HG03045 (cell line): ENCODE results near the gene RFC2.
A peak's percentile ranks its signal among the peaks of the same experiment; 100 is the strongest.

Experiments used
- ATAC-seq: cut with Tn5 transposase; IDR thresholded peaks from one replicate; pipeline ENCODE4 v1.9.1; 2021; ENCODE audit warnings: mild to moderate bottlenecking, moderate library complexity; ENCODE audit not compliant: unreplicated experiment

The RFC2 gene

DNA sequence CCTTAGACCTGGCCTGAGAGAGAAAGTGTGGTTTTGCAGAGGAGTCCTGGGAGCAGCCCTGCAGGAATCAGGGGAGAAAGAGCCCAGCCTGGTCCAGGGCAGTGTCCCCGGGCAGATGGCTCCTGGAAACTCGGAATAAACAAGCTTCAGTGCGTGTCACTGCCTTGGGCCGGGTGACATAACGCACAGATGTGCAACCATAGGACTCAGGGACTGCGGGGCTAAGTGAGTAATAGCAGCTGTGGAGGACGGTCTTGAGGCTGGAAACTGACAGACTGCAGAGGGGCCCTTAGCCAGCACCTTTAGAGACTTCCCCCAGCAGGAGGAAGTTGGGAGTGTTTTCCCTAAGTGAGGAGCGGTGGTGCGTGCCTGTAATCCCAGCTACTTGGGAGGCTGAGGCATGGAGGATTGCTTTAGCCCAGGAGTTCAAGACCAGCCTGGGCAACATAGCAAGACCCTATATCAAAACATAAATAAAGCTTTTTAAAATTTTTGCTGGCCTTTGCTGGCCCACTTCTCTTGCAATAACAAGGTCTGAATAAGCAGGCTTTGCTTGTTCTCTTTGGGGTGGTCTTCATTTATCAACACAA lies 29.8 kb upstream of the RFC2 start:
- ATAC-seq: no peak

- no peak for ATAC-seq
These were observed 28.7 kb upstream of the RFC2 start for GRCh38 chr7:74282748-74283459.

GRCh38 chr7:74280985-74281384 lies 26.8 kb upstream of the RFC2 start:
- ATAC-seq: no peak

DNA sequence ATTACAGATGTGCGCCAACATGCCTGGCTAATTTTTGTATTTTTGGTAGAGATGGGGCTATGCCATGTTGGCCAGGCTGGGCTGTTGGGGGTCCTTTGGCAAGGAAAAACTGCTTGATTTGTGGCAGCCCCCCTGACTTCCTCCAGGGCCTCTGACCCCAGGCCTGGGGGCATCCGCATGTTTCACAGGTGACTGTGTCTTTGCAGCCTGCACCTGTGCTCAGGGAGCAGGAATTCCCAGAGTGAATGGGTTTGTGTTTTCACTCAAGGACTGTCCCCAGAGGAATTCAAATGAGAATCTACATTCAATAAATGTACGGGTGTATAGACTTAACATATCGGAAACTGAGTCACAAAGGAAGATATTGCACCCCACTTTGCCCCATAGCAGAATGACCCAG lies 23.4 kb upstream of the RFC2 start:
- ATAC-seq: no peak

- no peak for ATAC-seq
These were observed 21.2 kb upstream of the RFC2 start for GRCh38 chr7:74275401-74275881.

DNA sequence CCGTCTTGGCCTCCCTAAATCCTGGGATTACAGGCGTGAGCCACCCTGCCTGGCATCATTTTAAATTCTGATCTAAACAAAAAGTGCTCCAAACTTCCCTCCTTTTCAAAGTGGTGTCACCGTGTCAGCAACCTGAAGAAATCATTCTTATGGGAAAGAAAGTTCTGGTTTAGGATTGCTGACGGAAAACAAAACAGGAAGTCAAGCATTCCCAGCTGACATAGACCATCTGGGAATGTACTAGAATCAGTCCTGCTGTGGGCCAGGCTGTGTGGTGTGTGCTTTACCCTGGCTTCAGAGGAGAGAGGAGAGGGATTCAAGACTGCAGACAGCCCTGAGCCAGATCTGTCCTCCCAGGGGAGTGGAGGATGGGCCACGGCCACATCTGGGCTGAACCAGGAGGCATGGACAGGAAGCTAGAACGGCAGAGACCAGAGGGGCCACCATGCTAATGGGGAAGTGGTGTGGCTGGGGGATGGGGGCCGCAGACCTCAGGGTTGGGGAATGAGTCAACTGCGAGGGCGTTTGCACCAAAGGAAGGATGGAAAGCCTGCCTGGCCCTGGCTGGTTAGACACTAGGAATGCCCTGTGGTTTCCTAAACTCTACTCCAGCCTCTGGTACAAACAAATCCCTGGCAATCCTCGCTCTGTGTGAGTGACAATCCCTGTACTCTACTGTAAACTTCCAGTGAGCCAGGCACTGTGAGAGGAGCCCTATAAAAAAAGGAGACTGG lies 18.3 kb upstream of the RFC2 start:
- peak; percentile 77 for ATAC-seq

DNA sequence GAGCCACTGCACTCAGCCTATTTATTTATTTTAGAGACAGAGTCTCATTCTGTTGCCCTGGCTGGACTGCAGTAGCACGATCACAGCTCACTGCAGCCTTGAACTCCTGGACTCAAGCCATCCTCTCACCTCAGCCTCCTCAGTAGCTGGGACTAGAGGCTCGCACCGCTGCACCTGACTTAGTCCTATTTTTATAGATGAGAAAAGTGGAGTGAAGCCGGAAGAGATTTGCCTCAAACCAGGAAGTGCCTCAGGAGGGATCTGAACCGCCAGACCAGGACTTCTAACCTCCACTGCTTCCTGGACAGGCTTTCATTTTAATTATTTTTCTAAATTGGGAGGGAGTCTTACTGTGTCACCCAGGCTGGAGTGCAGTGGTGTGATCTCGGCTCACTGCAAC lies 17.5 kb upstream of the RFC2 start:
- ATAC-seq: no peak

GRCh38 chr7:74269757-74270277 lies 15.6 kb upstream of the RFC2 start:
- ATAC-seq: no peak

DNA sequence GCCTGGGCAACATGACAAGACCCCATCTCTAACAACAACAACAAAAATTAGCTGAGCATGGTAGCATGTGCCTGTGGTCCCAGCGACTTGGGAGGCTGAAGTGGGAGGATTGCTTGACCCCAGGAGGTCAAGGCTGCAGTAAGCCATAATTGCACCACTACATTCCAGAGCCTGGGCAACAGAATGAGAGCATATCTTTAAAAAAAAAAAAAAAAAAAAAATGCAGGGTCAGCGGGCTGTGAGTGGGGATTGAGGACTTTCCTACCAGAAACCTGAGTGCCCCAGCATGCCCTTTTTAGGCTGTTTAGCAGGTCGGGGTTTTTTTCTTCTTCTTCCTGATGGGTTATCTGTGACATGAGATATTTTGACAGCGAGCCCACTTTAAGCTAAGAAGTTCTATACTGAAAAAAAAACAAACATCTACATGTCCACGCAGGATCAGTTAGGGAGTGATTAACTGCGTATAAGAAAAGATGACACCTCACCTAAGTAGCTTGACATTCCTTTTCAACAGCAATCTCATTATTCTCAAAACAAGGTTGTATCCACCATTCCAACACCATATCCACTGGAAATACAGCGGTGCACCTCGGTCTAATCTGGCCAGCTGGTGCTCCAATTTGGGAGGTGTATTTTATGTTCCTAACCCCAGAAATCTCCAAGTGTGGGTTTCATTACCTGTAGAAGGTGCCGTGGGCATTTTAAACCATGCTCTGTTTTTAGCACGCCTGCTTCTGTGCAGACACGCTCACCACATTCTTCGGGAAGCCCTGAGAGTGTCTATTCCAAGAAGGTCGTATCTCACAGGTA lies 13.8 kb upstream of the RFC2 start:
- no peak for ATAC-seq

GRCh38 chr7:74266191-74266963 lies 12.2 kb upstream of the RFC2 start:
- ATAC-seq: no peak

- no peak for ATAC-seq
These were observed 9.4 kb upstream of the RFC2 start for GRCh38 chr7:74263399-74264120.

DNA sequence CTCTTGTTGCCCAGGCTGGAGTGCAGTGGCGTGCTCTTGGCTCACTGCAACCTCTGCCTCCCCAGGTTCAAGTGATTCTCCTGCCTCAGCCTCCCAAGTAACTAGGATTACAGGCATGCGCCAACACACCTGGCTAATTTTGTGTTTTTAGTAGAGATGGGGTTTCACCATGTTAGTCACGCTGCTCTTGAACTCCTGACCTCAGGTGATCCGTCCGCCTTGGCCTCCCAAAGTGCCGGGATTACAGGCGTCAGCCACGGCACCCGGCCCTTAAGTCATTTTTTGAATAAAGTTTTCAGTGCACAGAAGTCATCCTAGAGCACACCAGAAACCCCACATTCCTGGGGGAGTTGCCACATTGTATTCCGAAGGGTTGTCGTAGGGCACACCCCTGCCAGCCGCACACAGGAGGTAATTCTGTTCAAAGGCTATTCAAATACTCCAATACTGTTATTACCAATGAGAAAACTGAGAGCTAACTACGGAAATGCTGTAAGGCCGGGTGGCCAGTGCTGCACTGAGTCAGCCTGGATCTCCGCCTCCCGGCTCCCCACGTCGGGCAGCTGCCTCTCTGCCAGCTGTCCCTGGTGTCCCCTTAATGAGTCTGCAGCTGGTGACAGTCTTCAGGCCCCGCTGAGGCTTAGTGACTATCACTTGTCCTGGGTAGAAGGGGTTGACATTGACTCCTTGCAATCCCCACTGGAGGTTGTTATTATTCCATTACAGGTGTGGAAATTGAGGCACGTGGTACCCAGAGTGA lies 8.6 kb upstream of the RFC2 start:
- ATAC-seq: no peak

DNA sequence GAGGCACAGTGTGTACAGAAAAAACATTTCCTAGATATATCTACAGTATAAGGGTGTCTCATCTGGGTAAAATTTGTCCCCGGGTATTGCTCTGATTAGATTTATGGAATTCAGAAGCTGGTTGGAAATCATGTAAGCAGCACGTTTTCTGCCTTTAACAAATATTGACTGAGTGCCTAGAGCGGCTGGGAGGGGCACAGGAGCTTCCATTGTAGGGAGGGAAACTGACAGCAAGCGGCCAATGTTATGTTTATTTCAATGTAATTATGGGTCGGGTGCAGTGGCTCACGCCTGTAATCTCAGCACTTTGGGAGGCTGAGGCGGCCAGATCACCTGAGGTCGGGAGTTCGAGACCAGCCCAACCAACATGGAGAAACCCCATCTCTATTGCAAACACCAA lies 4.4 kb upstream of the RFC2 start:
- no peak for ATAC-seq

DNA sequence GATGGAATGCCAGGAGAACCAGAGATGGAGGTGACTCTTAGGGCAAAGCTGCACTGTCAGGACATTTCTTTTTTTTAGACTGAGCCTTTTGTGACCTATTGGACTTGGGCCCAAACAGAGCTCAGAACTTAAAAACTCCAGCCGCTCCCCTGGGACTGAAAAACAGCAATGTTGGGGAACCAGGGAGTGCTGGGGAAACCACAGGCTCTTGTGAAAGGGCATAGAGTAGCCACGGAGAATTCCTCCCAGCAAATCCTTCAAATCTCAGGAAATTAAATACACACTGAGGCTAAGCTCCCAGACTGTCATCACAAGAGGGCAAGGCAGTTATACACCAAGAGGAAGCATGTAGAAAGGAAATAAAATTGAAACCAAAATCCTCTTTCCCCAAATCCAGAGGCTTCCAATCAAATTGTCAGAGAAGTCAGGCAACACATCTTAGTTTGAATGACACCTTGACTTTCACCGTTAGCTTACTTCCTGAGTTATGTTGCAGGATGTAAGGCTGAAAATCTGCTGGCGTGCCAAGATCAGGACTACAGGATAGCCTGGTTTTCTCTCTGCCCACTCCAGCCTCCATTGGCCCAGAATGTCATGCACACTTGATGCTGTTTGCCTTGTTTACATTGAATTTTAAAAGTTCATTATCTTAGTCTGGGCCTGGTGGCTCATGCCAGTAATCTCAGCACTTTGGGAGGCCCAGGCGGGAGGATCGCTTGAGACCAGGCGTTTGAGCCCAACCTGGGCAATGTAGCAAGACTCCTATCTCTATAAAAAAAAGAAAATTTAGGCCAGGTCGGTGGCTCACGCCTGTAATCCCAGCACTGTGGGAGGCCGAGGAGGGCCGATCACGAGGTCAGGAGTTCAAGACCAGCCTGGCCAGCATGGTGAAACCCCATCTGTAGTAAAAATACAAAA lies 2.6 kb upstream of the RFC2 start:
- no peak for ATAC-seq

DNA sequence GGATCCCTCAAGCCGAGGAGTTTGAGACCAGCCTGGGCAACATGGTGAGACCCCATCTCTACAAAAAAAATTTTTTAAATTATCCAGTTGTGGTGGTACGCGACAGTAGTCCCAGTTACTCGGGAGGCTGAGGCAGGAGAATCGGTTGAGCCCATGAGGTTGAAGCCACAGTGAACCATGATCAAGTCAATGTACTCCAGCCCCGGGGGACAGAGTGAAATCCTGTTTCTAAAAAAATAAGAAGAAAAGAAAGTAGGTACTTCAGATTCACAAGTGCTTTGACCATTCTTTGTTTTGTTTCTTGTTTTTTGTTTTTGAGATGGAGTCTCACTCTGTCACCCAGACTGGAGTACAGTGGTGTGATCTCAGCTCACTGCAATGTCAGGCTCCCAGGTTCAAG lies 1.3 kb upstream of the RFC2 start:
- ATAC-seq: peak; percentile 26

DNA sequence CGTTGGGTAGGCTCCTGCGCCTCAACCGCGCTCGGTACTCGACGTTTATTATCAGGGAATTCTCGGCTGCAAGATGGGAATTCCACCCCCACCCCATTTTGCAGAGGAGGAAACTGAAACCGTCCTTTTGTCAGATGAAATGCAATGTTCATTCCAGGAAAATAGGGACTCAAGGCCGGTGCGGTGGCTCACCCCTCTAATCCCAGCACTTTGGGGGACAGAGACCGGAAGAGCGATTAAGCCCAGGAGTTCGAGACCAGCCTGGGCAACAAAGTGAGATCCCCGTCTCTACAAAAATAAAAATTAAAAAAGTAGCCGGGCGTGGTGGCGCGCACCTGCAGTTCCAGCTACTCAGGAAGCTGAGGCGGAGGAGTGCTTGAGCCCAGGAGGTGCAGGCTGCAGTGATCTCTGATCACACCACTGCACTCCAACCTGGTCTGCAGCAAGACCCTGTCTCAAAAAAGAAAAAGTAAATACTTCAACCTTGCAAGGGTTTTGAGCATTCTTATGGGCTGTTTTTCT lies 720 bp upstream of the RFC2 start:
- ATAC-seq: no peak

DNA sequence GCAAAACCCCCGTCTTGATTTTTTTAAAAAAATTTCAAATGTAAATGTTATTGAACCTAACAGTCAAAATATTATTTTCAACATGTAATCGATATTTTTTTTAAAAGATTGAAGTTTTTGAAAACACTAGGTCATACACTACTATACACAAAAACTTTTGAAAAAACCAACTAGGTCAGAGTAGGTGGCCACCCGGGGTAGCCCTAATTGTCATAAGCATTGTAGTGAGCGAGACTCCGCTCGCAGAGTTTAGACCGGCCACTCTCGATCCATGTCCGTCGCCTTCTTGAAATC lies 417 bp downstream of the RFC2 start:
- peak; percentile 3 for ATAC-seq

DNA sequence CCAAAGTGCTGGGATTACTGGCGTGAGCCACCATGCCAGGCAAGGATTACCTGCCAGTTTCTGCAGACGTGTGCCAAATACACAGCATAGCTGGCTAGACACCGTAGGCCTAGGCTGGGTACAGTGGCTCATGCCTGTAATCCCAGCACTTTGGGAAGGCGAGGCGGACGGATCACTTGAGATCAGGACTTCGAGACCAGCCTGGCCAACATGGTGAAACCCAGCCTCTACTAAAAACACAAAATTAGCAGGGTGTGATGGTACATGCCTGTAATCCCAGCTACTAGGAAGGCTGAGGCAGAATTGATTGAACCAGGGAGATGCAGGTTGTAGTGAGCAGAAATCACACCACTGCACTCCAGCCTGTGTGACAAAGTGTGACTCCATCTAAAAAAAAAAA lies 868 bp downstream of the RFC2 start:
- ATAC-seq: no peak
